GM04503 (cell line): Measurements from ENCODE around the gene PTER.

Experiments used
- DNase-seq: peaks from one replicate; pipeline ENCODE4 v3.0.0-alpha.2; 2012; ENCODE audit warnings: low read depth

The PTER gene

GRCh38 chr10:16544591-16544990 lies 107.8 kb downstream of the PTER start:
- DNase-seq: no peak

DNA sequence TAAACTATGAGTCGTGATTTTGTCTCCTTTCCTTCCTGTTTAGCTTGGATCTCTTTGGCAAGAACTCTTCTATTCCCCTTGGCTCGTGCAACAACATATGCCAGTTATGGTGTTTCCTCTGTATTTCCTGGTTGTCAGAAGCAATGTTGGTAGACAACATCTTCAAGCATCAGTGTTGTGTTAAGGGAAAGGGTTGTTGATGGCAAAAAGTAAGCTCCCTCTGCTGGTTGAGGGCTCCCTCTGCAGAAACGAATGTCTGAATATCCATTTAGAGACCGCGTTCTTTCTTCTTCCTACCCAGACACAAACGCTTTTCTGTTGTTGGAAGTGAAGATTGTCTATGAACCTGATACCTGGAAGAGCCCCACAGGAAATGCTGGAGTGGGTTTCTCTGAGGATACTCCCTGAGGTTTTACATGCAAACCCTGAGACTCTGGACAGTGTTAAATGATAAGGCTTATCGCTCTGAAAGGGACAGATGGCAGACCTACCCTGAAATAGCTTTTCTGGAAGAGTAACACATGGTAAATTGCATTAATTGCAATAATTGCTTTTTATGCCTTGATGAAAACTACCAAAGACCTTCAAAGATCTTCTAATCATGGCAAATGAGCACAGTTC lies 108.4 kb downstream of the PTER start:
- peak; percentile 9 for DNase-seq

DNA sequence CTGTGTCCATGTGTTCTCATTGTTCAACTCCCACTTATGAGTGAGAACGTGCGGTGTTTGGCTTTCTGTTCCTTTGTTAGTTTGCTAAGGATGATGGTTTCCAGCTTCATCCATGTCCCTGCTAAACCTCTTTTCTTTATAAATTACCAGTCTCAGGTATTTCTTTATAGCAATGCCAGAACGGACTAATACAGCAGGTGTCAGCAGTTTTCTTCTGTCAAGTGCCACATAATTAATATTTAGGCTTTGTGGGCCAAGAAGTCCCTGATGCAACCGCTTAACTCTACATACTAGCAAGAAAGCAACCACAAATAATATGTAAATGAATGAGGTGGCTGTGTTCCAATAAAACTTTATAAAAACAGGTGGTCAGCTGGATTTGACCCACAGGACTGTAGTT lies 111.2 kb downstream of the PTER start:
- no peak for DNase-seq

DNA sequence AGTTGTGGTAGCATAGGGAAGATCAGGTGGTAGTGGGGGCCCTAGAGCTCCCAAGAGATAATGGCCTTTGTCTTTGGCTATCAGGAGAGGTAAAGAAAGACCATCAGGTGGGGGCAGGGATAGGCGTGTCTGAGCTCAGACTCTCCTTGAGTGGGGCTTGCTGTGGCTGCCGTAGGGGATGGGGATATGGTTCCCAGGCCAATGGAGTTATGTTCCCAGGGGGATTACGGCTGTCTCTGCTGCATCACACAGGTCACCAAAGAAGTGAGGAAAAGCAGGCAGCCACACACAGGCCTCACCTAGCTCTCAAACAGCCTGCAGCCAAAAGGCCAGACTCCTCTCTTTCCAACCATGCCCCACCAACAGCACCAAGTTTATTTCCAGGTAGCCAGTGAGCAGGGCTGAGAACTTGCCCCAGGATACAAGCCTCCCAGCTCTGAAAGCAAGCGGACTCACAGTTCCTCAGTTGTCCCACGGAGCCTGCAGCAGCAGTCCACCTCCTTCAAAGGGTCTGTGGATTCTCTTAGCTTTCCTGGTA lies 122.5 kb downstream of the PTER start:
- no peak for DNase-seq

DNA sequence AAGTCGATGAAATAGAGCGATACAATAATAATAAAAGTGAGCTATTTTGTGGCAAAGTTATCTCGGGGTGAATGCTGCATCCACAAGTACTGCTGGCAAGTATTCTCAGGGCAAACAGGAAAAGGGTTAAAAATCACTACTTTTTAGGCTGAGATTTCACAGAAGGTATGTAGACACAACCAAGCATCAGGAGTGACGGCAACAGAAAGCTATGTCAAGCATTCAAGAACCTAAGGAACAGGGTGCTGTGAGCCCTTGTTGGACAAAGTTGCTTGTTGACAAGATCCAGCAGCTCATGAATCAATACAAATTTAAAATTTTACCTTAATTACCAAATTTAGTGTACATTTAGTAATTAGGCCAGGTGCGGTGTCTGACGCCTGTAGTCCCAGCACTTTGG lies 126.1 kb downstream of the PTER start:
- no peak for DNase-seq
